Skeletal muscle tissue (tissue), 4 donors: ENCODE measurements around the gene VAT1L. TPM values are rescaled to one million over a fixed set of nuclear protein-coding genes. Genes with fewer than 3 reads are reported as not detected.

Experiments
- H3K27ac ChIP-seq: one replicate; pipeline ENCODE4 v1.7.0; 2013; ENCODE audit warnings: mild to moderate bottlenecking, low read depth, low read length, inconsistent platforms
- H3K27me3 ChIP-seq, 3 donors: one replicate each; pipeline ENCODE4 v1.7.0; 2013; ENCODE audit warnings: low read length in 3 of 3; ENCODE audit not compliant: control insufficient read depth in 3 of 3, insufficient read depth in 3 of 3
- H3K36me3 ChIP-seq, 3 donors: one replicate each; pipeline ENCODE4 v1.7.0; 2013; ENCODE audit warnings: low read length in 3 of 3; ENCODE audit not compliant: control insufficient read depth in 3 of 3, insufficient read depth in 3 of 3
- H3K4me1 ChIP-seq, 3 donors: one replicate each; pipeline ENCODE4 v1.7.0; 2013; ENCODE audit warnings: low read length in 3 of 3, mild to moderate bottlenecking in 3 of 3; ENCODE audit not compliant: control insufficient read depth in 3 of 3, insufficient read depth in 3 of 3
- H3K4me3 ChIP-seq, 3 donors: one replicate each; pipeline ENCODE4 v1.7.0; 2013; ENCODE audit warnings: low read length in 3 of 3
- H3K9ac ChIP-seq, 3 donors: one replicate each; pipeline ENCODE4 v1.7.0; 2013; ENCODE audit warnings: low read length in 3 of 3, mild to moderate bottlenecking in 3 of 3, moderate library complexity in 2 of 3, low read depth in 1 of 3
- H3K9me3 ChIP-seq, 3 donors: one replicate each; pipeline ENCODE4 v1.7.0; 2013; ENCODE audit warnings: low read length in 3 of 3; ENCODE audit not compliant: control insufficient read depth in 3 of 3
- total RNA-seq: library from RNA; depleted of rRNA; stranded (reverse); fragments of >200 nt; gene quantifications from one replicate; pipeline ENCODE4 v1.2.3, GENCODE V29; 2014
- donor health status: Osteomylitis.

Gene VAT1L
- total RNA-seq, 1 donor from 2014 or later = 5.2 TPM

- H3K9me3 ChIP-seq = peaks cover 0 to 2% (median 0%) of the 10 kb centered on the region in 3 donors
- no peaks in the 10 kb centered on the region for H3K36me3 ChIP-seq
- no peak overlapping the region for H3K4me3 ChIP-seq
- no peaks in the 10 kb centered on the region for H3K4me1 ChIP-seq
- H3K27me3 ChIP-seq = no peaks in the 10 kb centered on the region
- H3K9ac ChIP-seq = no peak overlapping the region
- H3K27ac ChIP-seq = no peak overlapping the region
These were observed 88.4 kb downstream of the VAT1L start for GRCh38 chr16:77876776-77877175.

DNA sequence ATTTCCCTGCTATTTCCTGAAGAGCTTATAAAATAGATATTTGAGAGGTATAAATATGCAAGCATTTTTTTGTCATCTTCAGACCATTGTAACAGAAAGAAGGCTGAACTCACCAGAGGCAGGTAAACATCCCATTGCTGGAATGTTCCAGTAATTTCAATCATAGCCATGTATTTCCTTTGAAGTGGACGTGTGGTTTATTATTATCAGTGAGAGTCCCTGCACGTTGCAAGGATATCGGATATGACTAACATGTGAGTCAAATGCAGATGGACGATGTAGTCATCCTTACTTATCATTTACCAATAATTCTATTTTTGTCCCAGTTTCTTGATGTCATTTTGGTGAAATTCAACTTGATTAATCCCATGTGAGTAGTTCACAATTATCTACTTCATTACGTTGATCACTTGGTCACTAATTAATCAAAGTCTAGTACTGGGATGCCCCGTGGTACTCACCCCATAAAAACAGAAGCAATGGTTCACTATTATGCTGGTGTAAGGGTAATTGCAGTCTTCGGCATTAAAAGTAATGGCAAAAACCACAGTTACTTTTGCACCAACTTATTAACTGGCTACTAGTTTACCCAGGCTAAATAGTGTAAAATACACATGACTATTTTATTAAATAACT is 89.5 kb downstream of the VAT1L start:
- H3K9ac ChIP-seq = no peak overlapping the region
- no peak overlapping the region for H3K27ac ChIP-seq
- no peaks in the 10 kb centered on the region for H3K4me1 ChIP-seq

GRCh38 chr16:77881355-77882030 is 93.1 kb downstream of the VAT1L start:
- no peaks in the 10 kb centered on the region for H3K9me3 ChIP-seq
- no peak overlapping the region for H3K27ac ChIP-seq
- H3K9ac ChIP-seq = no peak overlapping the region
- H3K27me3 ChIP-seq = peaks cover 0 to 2% (median 0%) of the 10 kb centered on the region in 3 donors
- H3K4me3 ChIP-seq = no peak overlapping the region
- H3K36me3 ChIP-seq = no peaks in the 10 kb centered on the region
- no peaks in the 10 kb centered on the region for H3K4me1 ChIP-seq

More for the DNA sequence above, 89.5 kb downstream of the VAT1L start:
- H3K27me3 ChIP-seq = no peaks in the 10 kb centered on the region
- no peak overlapping the region for H3K4me3 ChIP-seq
- H3K9me3 ChIP-seq = peaks cover 0 to 2% (median 0%) of the 10 kb centered on the region in 3 donors
- no peaks in the 10 kb centered on the region for H3K36me3 ChIP-seq

- no peak overlapping the region for H3K27ac ChIP-seq
- no peaks in the 10 kb centered on the region for H3K36me3 ChIP-seq
- no peaks in the 10 kb centered on the region for H3K9me3 ChIP-seq
- no peaks in the 10 kb centered on the region for H3K4me1 ChIP-seq
- no peak overlapping the region for H3K9ac ChIP-seq
- H3K4me3 ChIP-seq = no peak overlapping the region
- peaks cover 0 to 2% (median 0%) of the 10 kb centered on the region in 3 donors for H3K27me3 ChIP-seq
These were observed 94.0 kb downstream of the VAT1L start for GRCh38 chr16:77882358-77882757.

DNA sequence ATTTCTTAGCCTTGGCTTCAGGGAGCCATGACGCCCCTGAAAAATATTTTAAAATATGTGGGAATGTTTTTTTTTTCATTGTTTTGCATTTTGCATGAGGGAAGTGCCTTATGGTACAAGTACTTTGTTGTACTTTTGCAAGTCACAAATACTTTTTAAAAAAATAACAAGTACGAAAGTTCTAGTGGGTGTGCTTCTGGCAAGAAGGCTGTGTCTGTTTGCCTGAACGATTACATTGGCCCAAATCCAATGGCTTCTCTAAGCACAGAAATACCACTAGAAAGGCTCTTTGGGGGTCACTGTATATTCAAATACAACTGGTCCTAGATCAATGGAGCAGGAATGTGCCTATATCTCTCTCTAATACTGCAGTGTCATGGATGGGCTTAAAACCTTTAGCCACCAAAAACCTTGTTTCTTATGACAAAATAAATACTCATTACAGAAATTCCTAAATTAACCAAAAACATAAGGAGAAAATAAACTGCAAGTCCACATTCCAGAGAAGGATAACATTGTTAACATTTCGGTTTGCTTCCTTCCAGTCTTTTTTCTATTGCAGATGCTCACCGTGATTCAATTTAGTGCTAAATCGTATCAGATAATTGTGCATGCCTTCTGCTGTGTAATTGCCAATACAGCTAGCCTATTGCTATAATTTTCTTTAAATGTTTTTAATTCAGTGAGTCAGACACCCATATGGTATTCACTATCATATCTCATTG is 97.4 kb downstream of the VAT1L start:
- Histone ChIP-seq H3K27me3 (peaks cover 0 to 6% (median 0%) of the 10 kb centered on the region in 3 donors), H3K4me3 (no peak overlapping the region), H3K4me1 (no peaks in the 10 kb centered on the region), H3K36me3 (no peaks in the 10 kb centered on the region), H3K27ac (no peak overlapping the region), H3K9me3 (no peaks in the 10 kb centered on the region), H3K9ac (no peak overlapping the region)

DNA sequence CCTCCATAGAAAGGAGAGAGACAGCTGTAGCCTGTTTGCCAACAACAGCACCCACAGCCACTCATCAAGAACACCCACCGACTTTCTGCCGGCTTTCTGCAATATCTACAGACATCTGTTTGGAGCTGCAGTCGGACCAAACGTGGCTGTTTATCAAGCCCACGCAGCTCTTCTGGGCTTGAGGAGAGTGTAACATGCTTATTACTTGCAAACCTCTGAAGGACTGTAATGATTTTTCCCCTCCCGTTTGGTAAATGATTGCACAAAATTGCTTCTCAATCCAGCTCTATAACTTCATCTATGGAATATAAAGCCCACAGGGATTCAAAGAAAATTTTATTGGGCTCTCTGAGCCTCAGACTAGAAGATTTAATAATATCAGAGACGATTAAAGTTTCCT is 100.5 kb downstream of the VAT1L start:
- H3K9me3 ChIP-seq = no peaks in the 10 kb centered on the region
- H3K27me3 ChIP-seq = peaks cover 0 to 6% (median 0%) of the 10 kb centered on the region in 3 donors
- no peaks in the 10 kb centered on the region for H3K4me1 ChIP-seq
- H3K9ac ChIP-seq = no peak overlapping the region
- H3K36me3 ChIP-seq = no peaks in the 10 kb centered on the region
- H3K4me3 ChIP-seq = no peak overlapping the region
- no peak overlapping the region for H3K27ac ChIP-seq

- Histone ChIP-seq H3K27me3 (peaks cover 0 to 4% (median 0%) of the 10 kb centered on the region in 3 donors), H3K36me3 (no peaks in the 10 kb centered on the region)
These were observed 101.7 kb downstream of the VAT1L start for GRCh38 chr16:77890075-77890474.

GRCh38 chr16:77894162-77894561 is 105.8 kb downstream of the VAT1L start:
- Histone ChIP-seq H3K4me1 (no peaks in the 10 kb centered on the region), H3K27ac (no peak overlapping the region), H3K36me3 (no peaks in the 10 kb centered on the region), H3K27me3 (peaks cover 0 to 4% (median 0%) of the 10 kb centered on the region in 3 donors), H3K4me3 (no peak overlapping the region), H3K9ac (no peak overlapping the region), H3K9me3 (no peaks in the 10 kb centered on the region)

More at GRCh38 chr16:77890075-77890474, 101.7 kb downstream of the VAT1L start:
- no peak overlapping the region for H3K9ac ChIP-seq
- no peaks in the 10 kb centered on the region for H3K9me3 ChIP-seq
- no peak overlapping the region for H3K27ac ChIP-seq
- H3K4me1 ChIP-seq = no peaks in the 10 kb centered on the region
- H3K4me3 ChIP-seq = no peak overlapping the region

DNA sequence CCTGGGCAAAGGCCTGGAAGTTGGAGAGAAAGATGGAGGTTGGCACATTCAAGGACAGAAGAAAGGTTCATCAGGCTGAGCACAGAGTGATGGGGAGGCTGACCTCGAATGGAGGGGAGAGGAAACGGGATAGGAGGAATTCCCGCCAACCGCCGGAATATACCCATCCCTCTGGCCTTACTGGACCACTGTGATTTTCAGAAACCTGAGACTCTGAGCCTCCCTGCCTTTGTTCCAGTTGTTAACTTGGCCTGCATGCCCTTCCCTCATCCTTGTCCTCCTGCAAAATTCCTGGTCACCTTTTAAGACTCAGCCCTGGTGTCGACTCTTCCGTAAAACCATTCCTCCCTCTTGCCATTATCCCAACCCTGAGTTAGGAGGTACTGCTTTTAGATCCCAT is 107.6 kb downstream of the VAT1L start:
- Histone ChIP-seq H3K27me3 (no peaks in the 10 kb centered on the region), H3K9ac (no peak overlapping the region), H3K9me3 (no peaks in the 10 kb centered on the region), H3K27ac (no peak overlapping the region), H3K4me1 (no peaks in the 10 kb centered on the region), H3K36me3 (no peaks in the 10 kb centered on the region), H3K4me3 (no peak overlapping the region)
